ENCODE results near the gene PARG.
"Not testable (repeated sequence)": the region's sequence is repeated elsewhere in the genome, so short reads cannot be mapped to it uniquely, and the experiment has no call there.

Gene PARG

DNA sequence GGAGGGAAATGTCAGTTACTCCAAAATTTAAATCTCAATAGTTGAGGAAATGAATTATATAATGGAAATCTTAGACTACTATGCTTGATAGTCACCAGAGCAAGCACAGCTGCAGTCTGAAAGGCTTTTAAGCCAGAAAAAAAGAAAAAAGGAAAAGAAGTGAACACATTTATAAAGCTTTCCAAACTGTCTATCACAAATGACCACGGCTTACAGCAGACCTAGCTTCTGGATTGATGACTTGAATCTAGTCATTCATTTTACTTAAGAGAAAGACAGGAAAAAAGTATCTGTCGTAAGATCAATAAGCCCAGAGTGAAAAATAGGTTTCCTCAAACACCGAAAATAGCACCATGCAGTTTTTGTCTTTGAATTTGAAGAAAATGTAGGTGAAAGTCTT, 111.8 kb downstream of the PARG start:
- no peak for DNase-seq (ENCODE audit: low spot score)

- no peak for DNase-seq (ENCODE audit: low spot score)
Measured at GRCh38 chr10:49827297-49827696, 114.5 kb downstream of the PARG start.

- no peak for DNase-seq (ENCODE audit: low spot score)
Measured at GRCh38 chr10:49819234-49819958, 122.4 kb downstream of the PARG start.

DNA sequence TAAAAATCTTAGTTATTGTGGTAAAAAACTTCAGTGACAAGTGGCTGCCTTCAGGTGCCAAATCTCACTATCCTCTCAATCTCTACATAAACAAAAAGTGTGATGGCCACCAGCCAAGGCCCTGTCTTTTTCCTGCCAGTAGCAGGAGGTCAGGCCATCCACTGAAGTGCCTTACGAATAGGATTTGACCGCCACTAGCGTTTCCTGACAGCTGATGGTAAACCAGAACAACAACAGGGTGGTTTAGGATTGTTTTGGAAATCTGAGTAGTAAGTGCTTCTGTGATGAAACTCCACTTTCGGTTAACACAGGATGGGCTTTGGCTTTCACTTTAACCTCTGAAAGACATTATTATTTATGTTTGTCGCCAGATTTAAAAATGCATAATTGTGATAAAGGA, 124.0 kb downstream of the PARG start:
- DNase-seq (ENCODE audit: low spot score) = no peak

DNA sequence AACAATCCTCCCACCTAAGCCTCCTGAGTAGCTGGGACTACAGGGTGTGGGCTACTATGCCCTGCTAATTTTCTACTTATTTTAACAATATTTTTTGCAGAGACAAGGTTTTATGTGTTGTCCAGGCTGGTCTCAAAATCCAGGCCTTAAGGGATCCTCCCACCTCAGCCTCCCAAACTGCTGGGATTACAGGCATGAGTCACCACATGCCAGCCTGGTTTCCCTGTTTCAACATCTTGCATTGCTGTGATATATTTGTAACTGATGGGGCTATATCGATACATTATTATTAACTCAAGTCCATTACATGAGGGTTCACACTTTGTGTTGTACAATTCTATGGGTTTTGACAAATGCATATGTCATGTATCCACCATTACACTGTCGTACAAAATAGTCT, 137.8 kb downstream of the PARG start:
- DNase-seq (ENCODE audit: low spot score) = no peak

- DNase-seq (ENCODE audit: low spot score) = no peak
Measured at GRCh38 chr10:49798275-49798674, 143.6 kb downstream of the PARG start.

DNA sequence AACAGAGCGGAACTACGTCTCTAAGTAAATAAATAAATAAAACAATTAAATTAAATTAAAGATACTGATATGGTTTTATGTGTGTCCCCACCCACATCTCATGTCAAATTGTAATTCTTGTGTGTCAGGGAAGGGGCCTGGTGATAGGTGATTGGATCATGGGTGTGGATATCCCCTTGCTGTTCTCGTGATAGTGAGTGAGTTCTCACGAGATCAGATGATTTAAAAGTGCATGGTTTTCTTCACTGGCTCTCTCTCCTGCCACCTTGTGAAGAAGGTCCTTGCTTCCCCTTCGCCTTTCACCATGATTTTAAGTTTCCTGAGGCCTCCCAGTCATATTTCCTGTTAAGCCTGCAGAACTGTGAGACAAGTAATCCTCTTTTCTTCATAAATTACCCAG, 150.7 kb downstream of the PARG start:
- DNase-seq (ENCODE audit: low spot score) = no peak

DNA sequence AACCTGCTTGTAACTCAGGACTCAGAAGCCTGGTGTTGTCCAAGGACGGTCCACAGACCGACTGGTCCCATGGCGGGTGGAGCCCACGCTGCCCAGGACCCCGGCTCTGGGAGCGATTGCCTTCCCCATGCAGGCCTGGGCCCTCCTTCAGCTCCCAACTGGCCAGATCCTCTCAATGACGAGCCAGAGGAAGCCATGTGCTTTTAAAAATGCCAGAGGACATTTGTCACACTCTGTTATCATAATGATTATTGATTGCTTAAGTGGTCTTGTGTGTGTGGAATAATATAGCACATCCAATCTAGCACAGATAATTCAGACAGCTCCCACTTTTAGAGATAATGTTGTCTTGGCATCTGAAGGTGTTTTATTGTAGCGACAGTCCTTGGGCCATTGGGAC, 157.1 kb downstream of the PARG start:
- DNase-seq (ENCODE audit: low spot score) = no peak

GRCh38 chr10:49783645-49784044, 158.2 kb downstream of the PARG start:
- DNase-seq (ENCODE audit: low spot score) = no peak

DNA sequence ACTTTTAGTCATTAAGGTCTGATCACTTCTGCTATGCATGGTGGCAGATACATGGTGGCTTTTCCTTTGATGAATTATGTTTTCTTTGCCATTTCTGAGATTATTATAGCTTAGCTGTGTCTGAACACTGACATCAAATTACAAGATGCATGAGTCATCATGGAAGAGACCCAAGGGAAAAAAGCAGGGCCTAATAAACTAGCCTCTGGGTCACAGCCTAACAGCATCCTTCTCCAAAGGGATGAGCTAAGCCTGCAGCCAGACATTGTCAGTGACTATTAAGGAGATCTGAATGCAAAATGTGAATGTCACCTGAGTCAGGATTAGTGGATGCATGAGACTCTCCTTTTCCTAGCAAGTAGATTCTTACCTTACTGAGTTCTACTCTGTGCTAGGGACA, 160.6 kb downstream of the PARG start:
- no peak for DNase-seq (ENCODE audit: low spot score)

DNA sequence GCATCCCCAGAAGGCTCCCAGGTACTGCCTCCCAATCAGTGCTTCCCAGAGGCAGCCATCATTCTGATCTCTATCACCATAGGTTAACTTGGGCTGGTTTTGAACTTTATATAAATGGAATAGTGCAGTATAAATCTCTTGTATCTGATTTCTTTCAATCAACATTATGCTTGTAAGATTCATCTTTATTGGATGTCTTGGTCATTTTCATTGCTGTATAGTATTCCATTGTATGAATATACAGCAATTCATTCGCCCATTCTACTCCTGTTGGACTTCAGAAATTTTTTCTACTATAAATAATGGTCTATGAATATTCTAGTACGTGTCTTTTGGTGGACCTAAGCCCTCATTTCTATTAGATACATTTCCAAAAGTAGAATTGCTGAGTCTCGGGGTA, 163.6 kb downstream of the PARG start:
- no peak for DNase-seq (ENCODE audit: low spot score)

- DNase-seq (ENCODE audit: low spot score) = no peak
Measured at GRCh38 chr10:49776851-49777250, 165.0 kb downstream of the PARG start.

DNA sequence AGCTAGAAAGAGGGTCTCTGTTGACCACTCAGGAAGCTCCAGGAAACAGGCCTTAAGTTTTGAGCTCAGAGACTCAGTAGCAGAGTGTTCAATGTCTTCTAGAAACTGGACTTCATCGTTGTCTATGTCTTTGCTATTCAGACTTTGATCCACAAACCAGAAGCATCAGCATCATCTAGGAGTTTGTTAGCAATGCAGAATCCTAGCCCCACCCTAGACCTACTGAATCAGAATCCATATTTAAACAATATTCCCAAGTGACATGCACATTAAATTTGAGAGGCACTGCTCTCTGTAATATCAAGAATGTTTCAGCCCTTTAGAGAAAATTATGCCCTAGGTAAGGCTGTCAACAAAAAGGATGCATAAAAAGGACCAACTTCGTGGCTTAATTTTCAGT, 166.8 kb downstream of the PARG start:
- no peak for DNase-seq (ENCODE audit: low spot score)

- not testable (repeated sequence) for DNase-seq (ENCODE audit: low spot score)
Measured at GRCh38 chr10:49772944-49773343, 168.9 kb downstream of the PARG start.

DNA sequence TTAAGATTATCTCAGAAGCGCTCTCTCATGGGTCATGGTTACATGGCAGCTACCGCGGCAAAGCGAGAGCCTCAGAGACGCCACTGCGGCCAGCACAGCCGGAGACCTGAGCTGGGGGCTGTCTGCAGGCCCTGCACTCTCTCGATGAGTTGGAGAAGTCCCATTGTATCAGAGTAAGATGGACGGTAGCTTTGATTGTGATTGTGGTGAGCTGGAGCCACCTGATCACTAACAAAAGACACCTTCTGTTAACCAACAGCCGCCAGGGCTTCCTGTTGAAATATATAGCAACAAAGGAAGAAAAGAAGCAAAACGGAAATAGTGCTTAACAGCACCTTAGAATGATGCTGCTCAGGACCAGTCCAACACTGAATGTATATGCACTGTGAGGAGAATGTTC, 170.8 kb downstream of the PARG start:
- DNase-seq (ENCODE audit: low spot score) = not testable (repeated sequence)

DNA sequence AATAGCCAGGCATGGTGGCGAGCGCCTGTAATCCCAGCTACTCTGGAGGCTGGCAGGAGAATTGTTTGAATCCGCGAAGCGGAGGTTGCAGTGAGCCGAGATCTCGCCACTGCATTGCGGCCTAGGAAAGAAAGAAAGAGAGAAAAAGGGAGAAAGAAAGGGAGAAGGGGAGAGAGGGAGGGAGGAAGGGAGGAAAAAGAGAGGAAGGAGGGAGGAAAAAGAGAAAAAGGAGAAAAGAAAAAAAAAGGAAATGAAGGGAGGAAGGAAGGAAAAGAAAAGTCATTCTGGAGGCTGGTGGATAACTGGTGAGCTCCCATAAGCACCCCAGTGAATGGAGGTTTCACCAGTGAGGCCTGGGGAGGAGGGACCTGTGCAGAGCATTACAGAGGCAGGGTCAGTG, 172.1 kb downstream of the PARG start:
- DNase-seq (ENCODE audit: low spot score) = no peak

GRCh38 chr10:49768731-49769130, 173.1 kb downstream of the PARG start:
- DNase-seq (ENCODE audit: low spot score) = no peak

- DNase-seq (ENCODE audit: low spot score) = no peak
Measured at GRCh38 chr10:49768329-49768728, 173.5 kb downstream of the PARG start.
